T-helper 1 cell treated with Interleukin-12 subunit alpha and Interleukin-12 subunit beta and Interleukin-4 antibody, amounts not matched to agents 30 μg/mL and 1 μg/mL, for 36 hours (primary cell): ENCODE data around the gene CACHD1.

Source experiments
- H3K27ac Mint-ChIP-seq: one replicate; pipeline ENCODE4 v1.8.0; 2021; ENCODE audit warnings: mild to moderate bottlenecking, mixed read lengths
- H3K27me3 Mint-ChIP-seq: one replicate; pipeline ENCODE4 v1.8.0; 2021; ENCODE audit warnings: low read depth, mixed read lengths
- H3K36me3 Mint-ChIP-seq: one replicate; pipeline ENCODE4 v1.8.0; 2021; ENCODE audit warnings: low read depth, mixed read lengths
- H3K4me1 Mint-ChIP-seq: one replicate; pipeline ENCODE4 v1.8.0; 2021; ENCODE audit warnings: low read depth, mixed read lengths
- H3K4me3 Mint-ChIP-seq: one replicate; pipeline ENCODE4 v1.8.0; 2021; ENCODE audit warnings: mild to moderate bottlenecking, moderate library complexity, mixed read lengths
- H3K9me3 Mint-ChIP-seq: one replicate; pipeline ENCODE4 v1.8.0; 2021; ENCODE audit warnings: mixed read lengths

Gene CACHD1

GRCh38 chr1:64459743-64460142, 10.2 kb upstream of the CACHD1 start:
- H3K36me3 Mint-ChIP-seq = no peaks in the 10 kb centered on the region
- H3K9me3 Mint-ChIP-seq = no peaks in the 10 kb centered on the region
- no peaks in the 10 kb centered on the region for H3K4me1 Mint-ChIP-seq

GRCh38 chr1:64466033-64466432, 3.9 kb upstream of the CACHD1 start:
- H3K4me3 Mint-ChIP-seq = no peak overlapping the region
- H3K36me3 Mint-ChIP-seq = no peaks in the 10 kb centered on the region
- H3K4me1 Mint-ChIP-seq = peaks cover 6% of the 10 kb centered on the region
- H3K9me3 Mint-ChIP-seq = no peaks in the 10 kb centered on the region
- no peak overlapping the region for H3K27ac Mint-ChIP-seq
- peaks cover 35% of the 10 kb centered on the region for H3K27me3 Mint-ChIP-seq

More at GRCh38 chr1:64459743-64460142, 10.2 kb upstream of the CACHD1 start:
- Mint-ChIP-seq H3K27me3 (peaks cover 8% of the 10 kb centered on the region), H3K27ac (no peak overlapping the region), H3K4me3 (no peak overlapping the region)

GRCh38 chr1:64469116-64469976, 583 bp upstream of the CACHD1 start:
- Mint-ChIP-seq H3K27ac (no peak overlapping the region), H3K27me3 (peaks cover 58% of the 10 kb centered on the region), H3K9me3 (no peaks in the 10 kb centered on the region), H3K4me1 (peaks cover 11% of the 10 kb centered on the region), H3K4me3 (peak overlapping the region; percentile 35), H3K36me3 (no peaks in the 10 kb centered on the region)

- Mint-ChIP-seq H3K9me3 (no peaks in the 10 kb centered on the region), H3K27ac (no peak overlapping the region), H3K4me1 (peaks cover 11% of the 10 kb centered on the region), H3K4me3 (peak overlapping the region; percentile 91), H3K36me3 (no peaks in the 10 kb centered on the region), H3K27me3 (peaks cover 63% of the 10 kb centered on the region)
Observed at GRCh38 chr1:64470665-64471217, 812 bp downstream of the CACHD1 start.

- H3K9me3 Mint-ChIP-seq = no peaks in the 10 kb centered on the region
- peaks cover 63% of the 10 kb centered on the region for H3K27me3 Mint-ChIP-seq
- H3K27ac Mint-ChIP-seq = no peak overlapping the region
- peak overlapping the region; percentile 91 for H3K4me3 Mint-ChIP-seq
- H3K36me3 Mint-ChIP-seq = no peaks in the 10 kb centered on the region
- H3K4me1 Mint-ChIP-seq = peaks cover 11% of the 10 kb centered on the region
Observed at GRCh38 chr1:64471218-64472039, 1.5 kb downstream of the CACHD1 start.

- no peak overlapping the region for H3K4me3 Mint-ChIP-seq
- peaks cover 63% of the 10 kb centered on the region for H3K27me3 Mint-ChIP-seq
- no peak overlapping the region for H3K27ac Mint-ChIP-seq
- no peaks in the 10 kb centered on the region for H3K36me3 Mint-ChIP-seq
- H3K4me1 Mint-ChIP-seq = peaks cover 11% of the 10 kb centered on the region
- H3K9me3 Mint-ChIP-seq = no peaks in the 10 kb centered on the region
Observed at GRCh38 chr1:64472040-64472376, 2.1 kb downstream of the CACHD1 start.

GRCh38 chr1:64472805-64473204, 2.9 kb downstream of the CACHD1 start:
- peaks cover 55% of the 10 kb centered on the region for H3K27me3 Mint-ChIP-seq
- no peaks in the 10 kb centered on the region for H3K9me3 Mint-ChIP-seq
- no peak overlapping the region for H3K27ac Mint-ChIP-seq
- no peaks in the 10 kb centered on the region for H3K36me3 Mint-ChIP-seq
- no peak overlapping the region for H3K4me3 Mint-ChIP-seq
- peaks cover 11% of the 10 kb centered on the region for H3K4me1 Mint-ChIP-seq

GRCh38 chr1:64473367-64473766, 3.4 kb downstream of the CACHD1 start:
- H3K4me1 Mint-ChIP-seq = peaks cover 11% of the 10 kb centered on the region
- no peak overlapping the region for H3K4me3 Mint-ChIP-seq

GRCh38 chr1:64474133-64474532, 4.2 kb downstream of the CACHD1 start:
- Mint-ChIP-seq H3K9me3 (no peaks in the 10 kb centered on the region), H3K4me1 (peaks cover 11% of the 10 kb centered on the region), H3K4me3 (no peak overlapping the region), H3K27ac (no peak overlapping the region), H3K36me3 (no peaks in the 10 kb centered on the region), H3K27me3 (peaks cover 42% of the 10 kb centered on the region)

More at GRCh38 chr1:64473367-64473766, 3.4 kb downstream of the CACHD1 start:
- peaks cover 50% of the 10 kb centered on the region for H3K27me3 Mint-ChIP-seq
- no peak overlapping the region for H3K27ac Mint-ChIP-seq
- H3K36me3 Mint-ChIP-seq = no peaks in the 10 kb centered on the region
- no peaks in the 10 kb centered on the region for H3K9me3 Mint-ChIP-seq

- Mint-ChIP-seq H3K4me1 (peaks cover 8% of the 10 kb centered on the region), H3K9me3 (no peaks in the 10 kb centered on the region), H3K27me3 (peaks cover 37% of the 10 kb centered on the region), H3K27ac (no peak overlapping the region), H3K4me3 (no peak overlapping the region), H3K36me3 (no peaks in the 10 kb centered on the region)
Observed at GRCh38 chr1:64474665-64475439, 4.9 kb downstream of the CACHD1 start.

- peaks cover 4% of the 10 kb centered on the region for H3K4me1 Mint-ChIP-seq
- H3K36me3 Mint-ChIP-seq = no peaks in the 10 kb centered on the region
- H3K27ac Mint-ChIP-seq = no peak overlapping the region
- H3K9me3 Mint-ChIP-seq = no peaks in the 10 kb centered on the region
- peaks cover 39% of the 10 kb centered on the region for H3K27me3 Mint-ChIP-seq
- no peak overlapping the region for H3K4me3 Mint-ChIP-seq
Observed at GRCh38 chr1:64476251-64476952, 6.5 kb downstream of the CACHD1 start.

- Mint-ChIP-seq H3K27ac (no peak overlapping the region), H3K4me3 (no peak overlapping the region), H3K27me3 (peaks cover 19% of the 10 kb centered on the region), H3K4me1 (no peaks in the 10 kb centered on the region), H3K9me3 (no peaks in the 10 kb centered on the region), H3K36me3 (no peaks in the 10 kb centered on the region)
Observed at GRCh38 chr1:64478594-64479470, 8.9 kb downstream of the CACHD1 start.

- Mint-ChIP-seq H3K9me3 (no peaks in the 10 kb centered on the region), H3K36me3 (no peaks in the 10 kb centered on the region), H3K4me3 (no peak overlapping the region), H3K4me1 (no peaks in the 10 kb centered on the region), H3K27me3 (peaks cover 14% of the 10 kb centered on the region), H3K27ac (no peak overlapping the region)
Observed at GRCh38 chr1:64479874-64480273, 9.9 kb downstream of the CACHD1 start.
